AG09319 (cell line): Measurements from ENCODE around the gene HOXC10.

Experiments
- DNase-seq: peaks from one replicate; pipeline ENCODE4 v3.0.0-alpha.2; 2010; ENCODE audit warnings: low read depth; ENCODE audit errors: extremely low read depth
- TF ChIP-seq, protein P1 (sequence below): IDR thresholded peaks from 2 replicates; pipeline ENCODE4 v1.5.1; 2011; ENCODE audit warnings: low read depth, mild to moderate bottlenecking, inconsistent platforms, low read length, moderate library complexity

HOXC10 gene

DNA sequence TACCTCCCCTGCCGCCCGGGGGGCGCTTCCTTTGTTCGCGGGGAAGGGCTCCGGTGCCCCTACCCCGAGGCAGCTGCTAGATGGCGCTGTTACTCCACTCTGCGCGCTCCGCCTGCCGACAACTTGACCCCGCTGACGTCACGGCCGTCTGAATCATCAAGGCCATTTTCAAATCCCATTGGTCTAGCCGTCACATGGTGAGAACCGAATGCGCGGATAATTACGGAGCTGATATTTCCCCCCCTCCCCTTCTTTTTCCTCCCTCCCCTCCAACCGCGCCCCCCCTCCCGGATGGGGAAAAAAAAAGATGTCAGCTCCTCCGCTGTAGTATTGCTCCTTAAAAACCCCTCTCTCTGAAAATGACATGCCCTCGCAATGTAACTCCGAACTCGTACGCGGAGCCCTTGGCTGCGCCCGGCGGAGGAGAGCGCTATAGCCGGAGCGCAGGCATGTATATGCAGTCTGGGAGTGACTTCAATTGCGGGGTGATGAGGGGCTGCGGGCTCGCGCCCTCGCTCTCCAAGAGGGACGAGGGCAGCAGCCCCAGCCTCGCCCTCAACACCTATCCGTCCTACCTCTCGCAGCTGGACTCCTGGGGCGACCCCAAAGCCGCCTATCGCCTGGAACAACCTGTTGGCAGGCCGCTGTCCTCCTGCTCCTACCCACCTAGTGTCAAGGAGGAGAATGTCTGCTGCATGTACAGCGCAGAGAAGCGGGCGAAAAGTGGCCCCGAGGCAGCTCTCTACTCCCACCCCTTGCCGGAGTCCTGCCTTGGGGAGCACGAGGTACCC, at the start of gene HOXC10:
HOXC10 (plus strand) TSS at position 246 of the 791 bp plus-strand sequence; CDS start at position 360, 114 bp downstream.
- peak; percentile 11 for DNase-seq
- TF ChIP-seq, protein P1, sequence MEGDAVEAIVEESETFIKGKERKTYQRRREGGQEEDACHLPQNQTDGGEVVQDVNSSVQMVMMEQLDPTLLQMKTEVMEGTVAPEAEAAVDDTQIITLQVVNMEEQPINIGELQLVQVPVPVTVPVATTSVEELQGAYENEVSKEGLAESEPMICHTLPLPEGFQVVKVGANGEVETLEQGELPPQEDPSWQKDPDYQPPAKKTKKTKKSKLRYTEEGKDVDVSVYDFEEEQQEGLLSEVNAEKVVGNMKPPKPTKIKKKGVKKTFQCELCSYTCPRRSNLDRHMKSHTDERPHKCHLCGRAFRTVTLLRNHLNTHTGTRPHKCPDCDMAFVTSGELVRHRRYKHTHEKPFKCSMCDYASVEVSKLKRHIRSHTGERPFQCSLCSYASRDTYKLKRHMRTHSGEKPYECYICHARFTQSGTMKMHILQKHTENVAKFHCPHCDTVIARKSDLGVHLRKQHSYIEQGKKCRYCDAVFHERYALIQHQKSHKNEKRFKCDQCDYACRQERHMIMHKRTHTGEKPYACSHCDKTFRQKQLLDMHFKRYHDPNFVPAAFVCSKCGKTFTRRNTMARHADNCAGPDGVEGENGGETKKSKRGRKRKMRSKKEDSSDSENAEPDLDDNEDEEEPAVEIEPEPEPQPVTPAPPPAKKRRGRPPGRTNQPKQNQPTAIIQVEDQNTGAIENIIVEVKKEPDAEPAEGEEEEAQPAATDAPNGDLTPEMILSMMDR = peak; percentile 44

DNA sequence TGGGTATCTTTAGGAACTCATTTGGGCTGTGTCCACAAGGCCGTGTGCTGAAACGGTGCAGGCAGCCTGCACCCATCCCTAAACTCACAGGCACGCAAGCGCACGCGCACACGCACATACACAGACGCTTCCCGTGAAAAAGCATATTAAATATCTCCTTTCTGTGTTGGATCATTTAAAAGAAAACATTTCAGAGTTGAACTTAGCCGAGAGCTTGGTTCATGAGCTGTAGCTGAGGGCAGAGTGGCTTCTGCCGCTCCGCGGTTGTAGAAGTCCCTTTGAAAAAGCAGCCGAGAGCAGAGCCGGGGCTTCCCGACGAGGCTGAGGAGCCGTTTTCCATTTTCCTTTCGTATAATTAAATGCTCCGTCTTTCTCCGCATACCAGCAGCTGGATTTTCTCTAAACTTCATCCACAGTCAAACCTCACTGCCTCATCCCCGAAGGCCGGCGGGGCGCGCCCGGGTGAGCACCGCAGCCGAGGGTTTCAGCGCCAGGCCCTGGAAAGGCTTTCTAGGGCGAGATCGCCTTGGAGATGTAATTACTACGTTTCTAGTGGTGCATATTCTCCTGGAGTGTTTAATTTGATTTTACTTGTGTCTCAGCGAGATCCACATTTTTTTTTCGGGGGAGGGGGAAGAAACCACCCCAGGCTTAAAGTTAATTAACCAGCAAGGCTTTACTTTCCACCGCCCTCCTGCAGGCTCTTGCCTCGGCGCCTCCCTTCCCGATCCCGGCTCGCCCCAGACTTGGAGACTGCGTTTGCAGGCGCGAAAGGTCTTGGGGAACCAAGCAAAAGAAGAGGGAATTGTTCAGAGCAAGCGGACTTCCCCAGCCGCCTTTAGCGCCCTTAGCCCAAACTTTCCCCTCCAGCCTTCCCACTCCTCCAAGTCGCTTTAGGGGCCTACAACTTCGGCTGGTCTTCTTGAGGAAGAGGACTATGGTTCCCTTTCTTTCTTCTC, 49.3 kb upstream of the HOXC10 start:
- TF ChIP-seq, protein P1 = no peak
- no peak for DNase-seq

DNA sequence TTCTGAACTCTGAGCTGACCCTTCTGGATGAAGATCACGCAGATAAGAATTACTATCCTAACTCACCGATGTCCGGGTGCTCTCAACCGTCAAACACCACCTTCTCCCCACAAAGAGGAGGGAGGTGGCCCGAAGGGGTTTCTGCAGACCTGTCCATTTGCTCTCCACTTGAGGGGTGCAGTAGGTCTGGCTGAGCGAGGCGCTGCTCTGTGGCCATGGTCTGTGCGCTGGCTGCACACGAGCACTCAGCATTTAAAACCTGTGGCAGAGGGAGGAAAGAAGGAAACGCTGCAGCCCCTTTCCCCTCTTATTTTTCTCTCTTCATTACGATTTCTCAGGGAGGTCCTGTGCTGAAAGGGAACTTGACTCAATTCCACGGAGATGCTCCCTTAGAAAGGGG, 47.8 kb upstream of the HOXC10 start:
- TF ChIP-seq, protein P1 = no peak
- no peak for DNase-seq

DNA sequence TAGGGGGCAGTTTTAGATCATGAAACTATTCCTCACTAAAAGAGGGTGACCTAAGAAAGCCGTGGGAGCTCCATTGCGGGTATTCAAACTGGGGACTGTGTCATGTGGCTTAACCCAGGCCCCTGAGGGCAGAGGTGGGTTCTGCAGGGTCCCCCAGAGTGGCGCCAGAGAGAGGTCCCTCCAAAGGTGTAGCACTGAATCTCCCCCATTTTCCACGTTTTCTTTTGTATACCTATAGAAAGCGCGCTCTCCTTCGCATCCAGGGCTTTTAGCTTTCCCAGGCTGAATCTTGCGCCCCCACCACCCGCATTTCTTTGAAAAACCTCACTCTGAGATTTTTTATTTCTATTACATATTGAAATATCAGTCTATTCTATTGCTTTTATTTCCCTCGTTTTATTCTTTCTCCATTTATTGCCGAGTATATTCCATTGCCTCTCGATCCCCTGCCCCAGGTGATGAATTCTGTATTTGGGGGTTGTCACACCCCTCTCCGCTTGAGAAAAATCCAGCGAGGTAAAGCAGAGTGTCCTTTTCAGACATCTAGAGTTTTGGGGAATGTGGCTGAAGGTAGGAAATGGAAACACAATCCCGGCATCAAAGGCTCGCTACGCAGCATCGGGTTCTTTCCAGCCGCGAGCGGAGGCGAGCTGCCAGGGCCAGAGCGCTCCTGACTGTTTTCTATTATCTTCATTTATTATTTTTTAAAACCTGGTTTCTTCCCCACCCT, 47.2 kb upstream of the HOXC10 start:
- no peak for DNase-seq
- TF ChIP-seq, protein P1 = no peak

DNA sequence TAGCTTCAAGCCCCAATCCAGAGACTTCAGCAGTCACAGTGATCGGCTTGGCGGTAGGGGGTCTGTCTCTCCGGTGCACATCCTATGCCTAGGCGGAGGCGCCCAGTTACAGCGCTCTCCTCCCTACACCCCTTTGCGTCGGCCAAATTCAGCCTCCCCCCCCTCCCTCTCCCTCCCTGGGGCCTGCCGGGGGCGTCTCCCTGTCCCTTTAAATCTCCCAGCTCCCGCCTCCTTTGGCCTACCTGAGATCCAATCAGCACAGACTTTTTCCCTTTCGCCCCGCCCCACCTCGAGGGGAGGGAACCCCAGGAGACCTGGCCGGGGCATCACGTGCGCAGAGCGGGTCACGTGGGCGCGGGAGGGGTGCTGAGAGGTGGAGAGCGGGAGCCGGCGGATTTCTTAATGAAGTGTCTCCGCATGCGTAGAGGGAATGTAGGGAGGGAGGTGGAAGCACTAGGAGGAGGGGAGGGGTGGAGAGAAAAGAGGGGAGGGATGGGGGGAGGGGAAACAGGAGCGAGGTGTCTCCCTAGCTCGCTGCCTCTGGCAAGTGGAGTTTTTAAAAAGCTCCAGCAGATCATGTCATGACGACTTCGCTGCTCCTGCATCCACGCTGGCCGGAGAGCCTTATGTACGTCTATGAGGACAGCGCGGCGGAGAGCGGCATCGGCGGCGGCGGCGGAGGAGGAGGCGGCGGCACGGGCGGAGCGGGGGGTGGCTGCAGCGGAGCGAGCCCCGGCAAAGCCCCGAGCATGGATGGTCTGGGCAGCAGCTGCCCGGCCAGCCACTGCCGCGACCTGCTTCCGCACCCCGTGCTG, 46.4 kb upstream of the HOXC10 start, which contains the start of gene HOXC13:
HOXC13 (plus strand) TSS at position 506 of the 815 bp plus-strand sequence; CDS start at position 582, 76 bp downstream.
- DNase-seq = no peak
- TF ChIP-seq, protein P1 = no peak
